Muscle of arm (tissue), 14 donors: ENCODE measurements around the gene SSX2IP. TPM values are rescaled to one million over a fixed set of nuclear protein-coding genes. Genes with fewer than 3 reads are reported as not detected.
"Not testable (repeated sequence)": the region's sequence is repeated elsewhere in the genome, so short reads cannot be mapped to it uniquely, and the experiment has no call there.

Source experiments
- DNase-seq: peaks from one replicate; pipeline ENCODE4 v3.0.0-alpha.2; 2013
- long read RNA-seq, 11 donors: transcript quantifications; one replicate each; lab custom pipeline, GENCODE V29; 2026
- polyA plus RNA-seq, 12 donors: library from polyadenylated mRNA; unstranded; fragments of 120-200 nt; gene quantifications; one replicate each; pipeline ENCODE4 v1.2.1, GENCODE V29; 2013; ENCODE audit not compliant: insufficient read length in 12 of 12

The SSX2IP gene, protein sequence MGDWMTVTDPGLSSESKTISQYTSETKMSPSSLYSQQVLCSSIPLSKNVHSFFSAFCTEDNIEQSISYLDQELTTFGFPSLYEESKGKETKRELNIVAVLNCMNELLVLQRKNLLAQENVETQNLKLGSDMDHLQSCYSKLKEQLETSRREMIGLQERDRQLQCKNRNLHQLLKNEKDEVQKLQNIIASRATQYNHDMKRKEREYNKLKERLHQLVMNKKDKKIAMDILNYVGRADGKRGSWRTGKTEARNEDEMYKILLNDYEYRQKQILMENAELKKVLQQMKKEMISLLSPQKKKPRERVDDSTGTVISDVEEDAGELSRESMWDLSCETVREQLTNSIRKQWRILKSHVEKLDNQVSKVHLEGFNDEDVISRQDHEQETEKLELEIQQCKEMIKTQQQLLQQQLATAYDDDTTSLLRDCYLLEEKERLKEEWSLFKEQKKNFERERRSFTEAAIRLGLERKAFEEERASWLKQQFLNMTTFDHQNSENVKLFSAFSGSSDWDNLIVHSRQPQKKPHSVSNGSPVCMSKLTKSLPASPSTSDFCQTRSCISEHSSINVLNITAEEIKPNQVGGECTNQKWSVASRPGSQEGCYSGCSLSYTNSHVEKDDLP
- 10 to 100 TPM in 11 of 12 donors, not detected in 1; 12.5 to 24.7 (median 18.1) TPM for polyA plus RNA-seq
- long read RNA-seq, donor 1, partial matches to known transcripts: 0 of 1 reads
- long read RNA-seq, donor 1, other reads (novel, unspliced or antisense): 0 of 1 reads
- long read RNA-seq, donor 2, full-length matches to known transcripts: 4 of 4 reads
- long read RNA-seq, donor 2, partial matches to known transcripts: 0 of 4 reads
- long read RNA-seq, donor 2, other reads (novel, unspliced or antisense): 0 of 4 reads
- long read RNA-seq, donor 3: 0 reads
- long read RNA-seq, donor 4: 0 reads
- long read RNA-seq, donor 5, full-length matches to known transcripts: 4 of 4 reads
- long read RNA-seq, donor 5, partial matches to known transcripts: 0 of 4 reads
- long read RNA-seq, donor 5, other reads (novel, unspliced or antisense): 0 of 4 reads
- long read RNA-seq, donor 6: 0 reads
- long read RNA-seq, donor 7, full-length matches to known transcripts: 1 of 1 reads
- long read RNA-seq, donor 7, partial matches to known transcripts: 0 of 1 reads
- long read RNA-seq, donor 7, other reads (novel, unspliced or antisense): 0 of 1 reads
- long read RNA-seq, donor 8, full-length matches to known transcripts: 2 of 2 reads
- long read RNA-seq, donor 8, partial matches to known transcripts: 0 of 2 reads
- long read RNA-seq, donor 8, other reads (novel, unspliced or antisense): 0 of 2 reads
- long read RNA-seq, donor 9: 0 reads
- long read RNA-seq, donor 10, full-length matches to known transcripts: 3 of 3 reads
- long read RNA-seq, donor 10, partial matches to known transcripts: 0 of 3 reads
- long read RNA-seq, donor 10, other reads (novel, unspliced or antisense): 0 of 3 reads
- long read RNA-seq, donor 11, full-length matches to known transcripts: 2 of 2 reads
- long read RNA-seq, donor 11, partial matches to known transcripts: 0 of 2 reads
- long read RNA-seq, donor 11, other reads (novel, unspliced or antisense): 0 of 2 reads

DNA sequence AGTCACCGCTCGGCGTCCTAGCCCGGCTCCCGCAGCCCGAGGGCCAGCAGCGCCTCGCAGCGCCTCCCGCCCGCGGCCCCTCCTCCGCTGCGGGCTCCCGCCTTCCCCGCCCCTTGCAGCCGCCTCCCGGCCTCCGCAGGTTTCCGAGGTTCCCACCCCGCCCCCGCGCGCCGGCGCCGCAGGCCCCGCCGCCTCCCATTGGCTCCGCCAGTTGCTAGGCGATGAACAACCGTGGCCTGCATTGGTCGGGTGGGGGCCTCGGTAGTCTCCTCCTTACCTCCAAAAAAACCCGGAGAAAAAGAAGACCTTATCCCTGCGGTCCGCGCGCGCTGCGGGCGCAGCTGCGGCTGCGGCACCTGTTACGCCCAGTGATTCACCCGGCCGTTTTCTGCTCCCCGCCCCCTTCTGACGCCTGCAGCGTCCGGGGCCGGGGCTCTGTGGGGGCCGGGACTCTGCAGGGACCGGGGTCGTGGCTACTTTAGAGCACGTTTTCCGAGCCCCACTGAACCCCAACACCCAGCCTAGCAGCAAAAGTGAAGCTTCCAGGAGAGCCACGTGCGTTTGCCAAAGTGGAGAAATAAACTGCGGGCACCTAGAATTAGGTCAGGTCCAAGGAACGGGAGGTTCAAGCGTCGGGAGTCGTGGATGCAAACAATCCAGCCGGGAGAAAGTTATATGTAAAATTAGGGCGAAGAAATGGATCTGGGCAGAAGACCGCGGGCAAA lies at the start of gene SSX2IP:
Gene SSX2IP (minus strand): TSS at position 65 of the 725 bp plus-strand sequence. CDS start 19,242 bp downstream, outside the sequence.
- DNase-seq: peak; percentile 96

DNA sequence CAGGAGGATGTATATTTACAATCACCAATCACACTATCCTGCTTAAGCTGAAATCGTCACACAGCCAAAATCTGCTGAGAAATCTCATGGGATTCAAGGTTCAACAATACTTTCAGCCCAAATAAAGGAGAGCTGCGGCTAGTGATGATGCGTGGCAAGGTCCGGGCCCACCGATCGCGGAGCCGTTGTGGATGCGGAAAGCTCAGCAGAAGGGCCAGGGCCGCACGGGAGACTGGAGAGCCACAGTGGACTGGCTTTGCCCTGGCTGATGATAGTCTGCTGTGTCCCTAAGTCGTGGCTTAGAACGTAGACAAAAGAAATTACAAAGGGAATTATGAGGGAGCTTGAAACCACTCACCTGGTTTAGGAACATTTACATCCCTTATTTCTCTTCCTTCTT lies 48.0 kb upstream of the SSX2IP start:
- DNase-seq: no peak

DNA sequence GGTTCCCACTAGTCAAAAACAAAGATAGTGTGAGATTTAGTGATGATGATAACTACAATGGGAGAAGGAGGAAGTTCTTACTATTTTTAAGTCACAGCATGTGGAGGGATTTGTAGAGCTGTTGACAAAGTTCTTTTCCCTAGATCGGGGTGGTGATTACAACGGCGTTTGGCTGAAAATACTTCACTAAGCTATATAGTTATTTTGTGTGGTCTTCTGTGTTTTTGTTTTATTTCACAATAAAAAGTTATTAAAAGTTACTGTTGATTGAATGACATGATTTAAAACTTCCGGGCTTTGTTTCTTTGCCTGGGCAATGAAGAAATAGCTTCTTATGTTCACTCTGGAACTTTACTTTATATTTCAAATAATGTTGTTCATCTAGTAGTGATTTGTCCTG lies 47.3 kb upstream of the SSX2IP start:
- DNase-seq: no peak

DNA sequence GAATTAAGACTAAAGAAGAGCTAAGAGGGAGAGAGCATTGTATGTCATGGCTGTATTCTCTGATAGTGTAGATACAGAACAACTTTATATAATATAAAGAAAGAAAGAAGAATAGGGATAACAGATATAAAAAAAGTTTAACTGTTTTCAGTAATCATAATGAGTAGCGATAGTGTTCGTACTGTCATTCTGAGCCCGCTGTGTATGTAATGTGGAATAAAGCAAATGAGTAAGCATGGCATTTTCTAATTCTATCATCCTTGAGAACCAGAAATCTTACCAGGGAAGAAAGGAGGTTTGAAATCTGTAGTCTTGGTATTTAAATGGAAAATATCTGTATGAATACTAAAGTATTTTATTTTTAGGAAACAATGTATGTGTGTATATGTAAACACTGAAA lies 46.7 kb upstream of the SSX2IP start:
- DNase-seq: no peak

DNA sequence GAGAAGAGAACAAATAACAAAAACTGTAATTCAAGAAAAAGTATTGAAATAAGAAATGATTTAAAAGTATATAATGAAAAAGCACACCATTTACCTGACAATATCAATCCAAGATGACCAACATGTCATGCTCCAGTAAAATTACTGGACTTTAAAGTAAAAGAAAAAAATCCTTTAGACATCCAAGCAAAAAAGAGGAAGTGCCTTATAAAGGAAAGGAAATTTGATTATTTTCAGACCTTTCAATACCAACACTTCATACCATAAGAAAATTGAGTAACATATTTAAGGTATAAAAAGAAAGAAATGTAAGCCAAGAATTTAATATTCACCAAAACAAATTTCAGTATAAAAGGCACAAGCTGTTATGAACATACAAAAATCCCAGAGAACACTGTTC lies 46.2 kb upstream of the SSX2IP start:
- no peak for DNase-seq

DNA sequence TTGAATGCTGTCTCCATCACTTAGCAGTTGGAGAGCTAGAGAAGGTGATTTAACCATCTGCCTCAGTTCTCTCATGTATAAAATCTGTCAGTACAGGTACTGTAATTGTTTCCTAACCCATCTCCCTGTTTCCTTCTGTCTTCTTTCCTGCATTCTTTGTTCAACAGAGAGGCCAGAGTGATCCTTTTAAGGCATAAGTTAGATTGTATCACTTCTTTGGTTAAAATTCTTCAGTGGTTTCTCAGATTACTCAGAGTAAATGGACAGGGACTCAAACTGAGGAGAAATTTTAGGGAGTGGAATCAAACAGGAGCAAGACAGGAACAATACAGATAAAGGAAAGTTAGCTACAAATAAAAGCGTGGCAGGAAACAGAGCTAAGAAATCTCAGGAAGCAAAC lies 45.2 kb upstream of the SSX2IP start:
- DNase-seq: no peak

DNA sequence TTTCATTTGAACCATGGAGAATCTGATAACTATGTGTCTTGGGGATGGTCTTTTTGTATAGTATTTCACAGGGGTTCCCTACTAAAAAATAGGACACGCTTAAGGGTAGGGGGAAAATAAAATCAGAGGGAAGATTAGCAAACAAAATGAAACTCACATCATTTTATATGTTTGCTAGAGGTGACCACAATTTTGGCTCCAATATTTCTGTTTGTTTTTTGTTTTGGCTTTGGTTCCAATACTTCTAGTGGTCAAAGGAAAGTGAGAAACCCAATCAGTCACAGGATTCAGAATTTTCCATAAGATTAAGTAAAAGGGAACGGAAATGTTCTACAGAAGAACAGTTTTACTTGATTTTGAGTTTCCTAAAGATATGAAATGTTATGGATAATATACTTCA lies 42.3 kb upstream of the SSX2IP start:
- DNase-seq: no peak

DNA sequence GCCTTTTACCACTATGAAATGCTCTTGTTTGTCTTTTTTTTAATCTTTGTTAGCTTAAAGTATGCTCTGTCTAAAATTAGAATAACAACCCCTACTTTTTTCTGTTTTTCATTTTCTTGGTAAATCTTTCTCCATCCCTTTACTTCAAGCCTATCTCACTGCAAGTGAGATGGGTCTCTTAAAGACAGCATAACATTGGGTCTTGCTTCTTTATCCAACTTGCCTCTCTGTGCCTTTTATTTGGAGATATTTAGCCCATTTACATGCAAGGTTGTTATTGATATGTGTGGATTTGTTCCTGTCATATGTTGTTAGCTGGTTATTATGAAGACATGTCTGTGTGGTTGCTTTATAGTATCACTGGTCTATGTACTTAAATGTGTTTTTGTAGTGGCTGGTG lies 41.3 kb upstream of the SSX2IP start:
- no peak for DNase-seq

DNA sequence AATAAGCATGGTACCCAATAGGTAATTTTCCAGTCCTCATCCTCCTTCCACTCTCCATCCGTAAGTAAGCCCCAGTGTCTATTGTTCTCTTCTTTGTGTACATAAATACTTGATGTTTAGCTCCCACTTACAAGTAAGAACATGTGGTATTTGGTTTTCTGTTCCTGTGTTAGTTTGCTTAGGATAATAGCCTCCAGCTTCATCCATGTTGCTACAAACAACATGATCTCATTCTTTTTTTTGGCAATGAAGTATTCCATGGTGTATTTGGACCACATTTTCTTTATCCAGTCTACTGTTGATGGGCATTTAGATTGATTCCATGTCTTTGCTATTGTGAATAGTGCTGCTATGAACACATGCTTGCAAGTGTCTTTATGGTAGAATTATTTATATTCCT lies 37.5 kb upstream of the SSX2IP start:
- not testable (repeated sequence) for DNase-seq

DNA sequence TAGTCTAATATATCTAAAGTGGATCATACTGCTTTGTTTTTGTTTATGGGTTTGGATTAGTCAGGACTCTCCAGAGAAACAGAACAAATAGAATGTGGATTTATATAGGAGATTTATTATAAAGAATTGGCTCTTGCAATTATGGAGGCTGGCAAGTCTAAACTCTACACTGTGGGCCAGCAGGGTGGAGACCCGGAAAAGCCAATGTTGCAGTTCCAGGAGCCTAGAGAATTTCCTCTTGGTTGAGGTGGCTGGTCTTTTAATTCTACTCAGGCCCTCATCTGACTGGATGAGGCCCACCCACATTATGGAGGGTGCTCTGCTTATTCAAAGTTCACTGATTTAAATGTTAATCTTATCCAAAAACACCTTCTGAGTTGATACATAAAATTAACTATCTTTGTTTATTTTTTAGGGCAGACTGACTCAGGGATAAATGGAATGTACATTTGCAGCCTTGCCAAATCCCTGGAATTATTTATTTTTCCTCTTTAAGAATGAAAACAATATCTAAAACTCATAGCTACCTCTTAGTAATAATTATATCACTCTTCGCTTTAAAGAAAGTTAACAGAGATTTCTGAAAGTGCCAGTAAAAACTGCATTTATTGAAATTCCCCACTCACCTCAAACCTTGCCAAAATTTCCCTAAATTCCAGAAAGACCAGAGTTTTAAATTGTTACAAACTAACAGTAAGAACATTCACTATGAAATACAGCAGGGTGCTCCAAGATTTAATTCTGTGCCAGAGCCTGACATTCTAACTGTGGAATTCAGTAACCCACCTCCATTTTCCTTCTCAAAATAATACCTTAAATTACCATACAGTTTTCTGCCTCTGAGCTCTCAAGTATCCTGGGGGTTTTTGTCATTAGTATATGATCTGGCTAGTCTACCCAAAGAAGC lies 36.6 kb upstream of the SSX2IP start:
- DNase-seq: no peak

DNA sequence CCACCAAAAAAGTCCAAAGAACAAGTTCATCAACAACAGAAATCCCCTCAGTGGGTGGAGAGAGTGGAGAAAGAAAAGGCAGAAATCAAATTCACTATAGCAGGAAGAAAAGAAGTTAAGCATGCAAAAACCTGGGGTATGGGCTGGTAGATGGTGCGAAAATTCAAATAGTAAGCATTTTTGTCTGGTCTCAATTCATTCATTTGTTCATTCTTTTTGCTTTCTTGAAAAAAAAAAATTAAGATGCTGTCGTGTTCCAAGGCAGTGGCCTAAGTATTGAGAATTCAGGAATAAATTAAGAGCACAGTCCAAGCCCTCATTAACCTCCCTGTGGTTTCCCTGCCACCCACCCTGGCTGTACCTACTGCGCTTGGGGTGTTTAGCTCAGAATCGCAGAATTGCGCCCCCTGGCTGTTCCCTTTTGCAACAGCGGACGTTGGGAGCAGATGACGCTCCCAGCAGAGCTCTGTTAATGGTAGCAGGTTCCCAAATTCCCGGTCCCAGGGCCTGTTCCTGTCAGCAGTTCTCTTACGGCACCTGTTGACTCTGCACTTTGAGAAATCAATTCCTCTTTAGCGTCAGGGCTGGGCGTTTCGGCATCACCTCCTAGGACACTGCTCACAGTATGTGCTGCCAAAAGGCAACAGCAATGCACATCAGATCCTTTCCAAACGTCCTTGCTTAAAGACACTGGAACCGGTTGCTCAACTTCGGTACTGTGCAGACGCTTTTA lies 34.0 kb upstream of the SSX2IP start:
- no peak for DNase-seq

DNA sequence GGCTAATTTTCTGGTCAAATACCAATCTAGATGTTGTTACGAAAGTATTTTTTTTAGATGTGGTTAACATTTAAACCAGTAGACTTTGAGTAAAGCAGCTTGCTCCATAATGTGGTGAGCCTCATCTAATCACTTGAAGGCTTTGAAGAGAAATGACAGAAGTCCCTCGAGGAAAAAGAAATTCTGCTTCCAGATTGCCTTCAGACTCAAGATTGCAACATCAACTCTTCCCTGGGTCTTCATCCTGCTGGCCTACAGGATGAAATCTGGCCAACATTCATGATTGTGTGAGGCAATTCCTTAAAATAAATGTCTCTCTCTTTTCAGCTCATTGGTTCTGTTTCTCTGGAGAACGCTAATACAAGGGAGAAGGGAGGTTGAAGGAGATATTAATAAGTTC lies 32.5 kb upstream of the SSX2IP start:
- no peak for DNase-seq

DNA sequence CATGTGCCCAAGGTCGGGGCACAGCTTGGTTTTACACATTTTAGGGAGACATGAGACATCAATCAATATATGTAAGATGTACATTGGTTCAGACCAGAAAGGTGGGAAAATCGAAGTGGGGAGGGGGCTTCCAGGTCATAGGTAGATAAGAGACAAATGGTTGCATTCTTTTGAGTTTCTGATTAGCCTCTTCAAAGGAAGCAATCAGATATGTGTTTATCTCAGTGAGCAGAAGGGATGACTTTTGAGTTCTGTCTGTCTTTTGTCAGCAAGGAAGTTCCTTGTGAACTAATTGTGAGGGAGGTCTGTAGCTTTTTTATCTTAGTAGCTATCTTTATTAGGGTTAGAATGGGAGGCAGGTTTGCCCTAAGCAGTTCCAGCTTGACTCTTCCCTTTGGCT lies 31.6 kb upstream of the SSX2IP start:
- DNase-seq: not testable (repeated sequence)

DNA sequence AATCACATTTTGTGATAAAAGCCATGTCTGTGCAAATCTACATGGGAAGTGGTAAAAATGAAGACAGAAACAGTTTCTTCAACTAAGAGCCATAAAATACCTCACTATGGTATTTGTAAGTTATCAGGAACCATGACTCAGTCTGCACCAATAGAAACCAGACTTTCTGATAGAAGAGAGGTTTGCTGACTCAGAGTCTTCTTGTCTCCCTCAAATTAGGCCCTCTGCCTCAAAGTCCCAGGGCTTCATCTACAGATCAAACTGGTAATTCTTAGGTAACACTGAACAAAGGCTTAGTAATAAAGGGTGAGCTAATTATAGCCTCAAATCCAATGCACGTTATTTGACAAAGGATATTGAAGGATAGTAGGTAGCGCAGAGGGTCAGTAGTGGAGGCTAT lies 30.9 kb upstream of the SSX2IP start:
- no peak for DNase-seq

DNA sequence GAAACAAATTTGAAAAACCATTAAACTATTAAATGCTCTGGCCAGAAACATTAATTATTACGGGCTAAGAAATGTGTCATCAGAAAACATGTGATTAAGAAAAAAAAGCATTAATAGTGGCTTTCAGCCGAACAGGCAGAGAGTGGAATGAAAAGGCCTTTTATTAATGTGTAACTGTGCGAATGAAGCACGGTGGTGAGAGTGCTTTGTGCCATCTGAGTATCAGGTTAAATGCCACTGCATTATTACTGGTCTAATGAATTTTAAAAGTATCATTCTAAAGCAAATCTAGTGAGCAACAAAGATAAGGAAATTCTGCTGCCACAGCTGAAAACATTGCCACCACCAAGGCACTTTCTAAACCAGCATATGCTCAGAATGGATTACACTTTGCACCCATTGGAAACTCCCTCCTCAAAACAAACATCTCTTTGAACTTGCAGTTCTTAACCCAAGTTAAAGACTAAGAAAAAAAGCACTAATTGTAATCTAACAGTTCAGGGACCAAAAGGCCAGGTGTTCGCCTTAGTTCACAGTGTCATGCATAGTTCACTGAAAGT lies 30.0 kb upstream of the SSX2IP start:
- no peak for DNase-seq

DNA sequence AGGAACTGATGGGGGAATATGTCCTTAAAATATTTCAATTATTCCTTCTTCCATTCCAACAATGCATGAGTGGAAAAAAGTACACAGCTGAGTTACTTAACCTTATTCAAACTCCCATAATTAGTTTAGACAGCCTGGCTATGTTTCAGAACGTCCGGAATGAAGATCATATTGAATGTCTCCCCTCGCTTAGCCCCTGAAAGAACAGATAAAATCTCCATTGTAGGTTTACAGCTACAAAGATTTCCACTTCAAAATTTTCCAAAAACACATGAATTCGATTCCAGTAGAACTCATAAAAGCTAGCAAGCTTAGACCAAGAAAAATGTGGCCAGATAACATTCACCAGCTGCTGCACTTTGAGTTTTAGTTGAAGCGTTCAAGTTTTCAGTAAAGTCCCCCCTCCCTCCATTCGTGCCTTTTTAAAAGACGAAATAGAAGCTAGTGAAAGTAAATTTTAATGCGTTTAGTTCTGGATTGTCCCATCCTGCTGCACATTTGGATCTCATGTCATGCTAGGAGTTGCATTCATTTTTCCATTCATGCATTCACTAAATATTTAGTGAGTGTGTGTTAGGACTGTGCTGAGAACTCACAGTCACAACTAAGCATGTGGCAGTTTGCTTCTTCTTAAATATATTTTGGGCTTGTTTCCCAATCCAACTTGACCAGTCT lies 29.4 kb upstream of the SSX2IP start:
- no peak for DNase-seq

DNA sequence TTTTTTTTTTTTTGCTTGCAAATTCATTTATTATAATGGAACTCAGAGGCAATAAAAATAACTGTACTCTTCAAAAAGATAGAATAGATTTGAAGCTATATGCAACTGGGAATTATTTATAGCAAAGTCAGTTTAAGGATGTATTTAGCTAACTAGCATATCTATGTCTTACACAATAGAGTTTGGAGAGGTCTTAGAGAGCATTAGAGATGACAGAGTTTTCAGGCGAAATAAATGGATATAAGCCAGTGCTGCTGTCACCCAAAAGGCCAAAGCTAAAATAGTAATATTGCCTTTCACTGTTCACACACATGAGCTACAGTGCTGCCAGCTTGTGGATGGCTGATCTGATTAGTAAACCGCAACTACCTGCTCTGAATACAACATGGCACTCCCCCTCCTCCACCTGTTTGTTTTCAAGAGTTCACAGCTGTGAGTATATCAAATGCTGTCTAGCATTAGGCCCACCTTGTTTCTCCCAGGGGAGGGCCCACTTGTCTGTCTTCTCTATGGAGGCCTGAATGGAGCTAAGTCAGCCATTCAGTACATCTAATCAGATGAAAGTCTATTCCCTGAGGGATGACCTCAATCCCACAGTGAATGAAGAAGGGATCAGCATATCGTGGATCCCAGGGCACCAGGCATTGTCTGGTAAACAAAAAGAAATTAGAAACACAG lies 25.2 kb upstream of the SSX2IP start:
- no peak for DNase-seq
